Mesothelial cell of epicardium (in vitro differentiated cells): ENCODE measurements around the gene PMEL. TPM values are rescaled to one million over a fixed set of nuclear protein-coding genes. Genes with fewer than 3 reads are reported as not detected.
"Not testable (repeated sequence)": the region's sequence is repeated elsewhere in the genome, so short reads cannot be mapped to it uniquely, and the experiment has no call there.

ENCODE experiments used
- DNase-seq, 2 experiments: peaks; one replicate each; pipeline ENCODE4 v3.0.0; 2021; ENCODE audit warnings: low spot score in 2 of 2; ENCODE audit not compliant: unreplicated experiment in 2 of 2
- H3K27ac Mint-ChIP-seq: 2 replicates; pipeline ENCODE4 v1.8.0; 2021; ENCODE audit warnings: mixed read lengths
- H3K27me3 Mint-ChIP-seq: 2 replicates; pipeline ENCODE4 v1.8.0; 2021; ENCODE audit warnings: low read depth, mixed read lengths
- H3K36me3 Mint-ChIP-seq: 2 replicates; pipeline ENCODE4 v1.8.0; 2021; ENCODE audit warnings: mixed read lengths
- H3K4me1 Mint-ChIP-seq: 2 replicates; pipeline ENCODE4 v1.8.0; 2021; ENCODE audit warnings: mixed read lengths
- H3K4me3 Mint-ChIP-seq: 2 replicates; pipeline ENCODE4 v1.8.0; 2021; ENCODE audit warnings: mild to moderate bottlenecking, moderate library complexity, mixed read lengths
- H3K9me3 Mint-ChIP-seq: 2 replicates; pipeline ENCODE4 v1.8.0; 2021; ENCODE audit warnings: mixed read lengths
- total RNA-seq: library from RNA; stranded (reverse); gene quantifications from 3 replicates; pipeline ENCODE4 v1.2.1, GENCODE V29; 2021
- TF ChIP-seq, protein P1 (sequence below): fragments of 200-600 bp; sonication (generic); IDR thresholded peaks from one replicate; pipeline ENCODE4 v1.5.0; 2021; ENCODE audit warnings: antibody characterized with exemption; ENCODE audit not compliant: unreplicated experiment

PMEL gene
- total RNA-seq, 1 donor from 2014 or later: 5.3 TPM

DNA sequence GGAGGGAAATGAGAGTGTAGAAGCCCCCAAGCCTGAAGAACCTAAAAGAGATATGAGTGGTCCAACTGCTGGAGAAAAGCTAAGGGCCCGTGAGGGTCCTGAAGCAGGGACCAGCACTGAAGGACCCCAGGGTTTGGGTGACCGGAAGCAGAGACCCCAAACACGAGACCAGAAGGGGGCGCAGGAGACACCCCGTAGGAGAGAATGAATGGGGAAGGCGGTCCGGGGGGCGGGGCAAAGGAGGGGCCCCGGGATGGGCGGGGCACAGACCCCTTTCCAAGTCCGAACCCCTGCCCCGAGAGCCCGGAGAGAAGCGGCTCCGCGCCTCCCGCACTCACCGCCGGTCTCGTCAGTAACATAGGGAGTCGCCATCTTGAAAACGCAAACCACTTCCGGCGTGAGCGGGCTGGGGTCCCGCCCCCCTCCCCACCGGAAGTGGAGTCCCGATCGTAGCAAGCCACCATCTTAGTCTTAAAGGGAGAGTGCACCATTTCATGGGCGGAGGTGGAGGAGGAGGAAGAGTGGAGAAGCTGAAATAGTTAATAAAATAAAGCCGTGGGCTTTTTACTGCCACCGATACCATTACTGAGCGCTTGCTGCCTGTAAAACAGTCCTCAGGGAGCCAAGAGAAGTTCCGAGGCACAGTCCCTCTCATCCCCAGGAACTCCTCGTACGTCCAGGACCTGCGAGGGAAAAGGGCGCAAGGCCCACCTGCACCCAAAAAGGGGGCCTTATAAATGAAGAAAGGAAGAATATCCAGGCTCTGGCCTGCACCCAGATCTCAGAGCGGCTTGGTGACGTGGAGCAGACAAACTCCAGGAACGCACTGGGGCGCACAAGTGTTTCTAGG lies 38.9 kb downstream of the PMEL start:
- DNase-seq: peak; percentile 74 to 86
- Mint-ChIP-seq H3K36me3 (peaks cover 3% of the 10 kb centered on the region), H3K4me3 (peak overlapping the region; percentile 99), H3K4me1 (peaks cover 45% of the 10 kb centered on the region), H3K27me3 (no peaks in the 10 kb centered on the region), H3K9me3 (no peaks in the 10 kb centered on the region), H3K27ac (peak overlapping the region; percentile 100)
- TF ChIP-seq, protein P1, sequence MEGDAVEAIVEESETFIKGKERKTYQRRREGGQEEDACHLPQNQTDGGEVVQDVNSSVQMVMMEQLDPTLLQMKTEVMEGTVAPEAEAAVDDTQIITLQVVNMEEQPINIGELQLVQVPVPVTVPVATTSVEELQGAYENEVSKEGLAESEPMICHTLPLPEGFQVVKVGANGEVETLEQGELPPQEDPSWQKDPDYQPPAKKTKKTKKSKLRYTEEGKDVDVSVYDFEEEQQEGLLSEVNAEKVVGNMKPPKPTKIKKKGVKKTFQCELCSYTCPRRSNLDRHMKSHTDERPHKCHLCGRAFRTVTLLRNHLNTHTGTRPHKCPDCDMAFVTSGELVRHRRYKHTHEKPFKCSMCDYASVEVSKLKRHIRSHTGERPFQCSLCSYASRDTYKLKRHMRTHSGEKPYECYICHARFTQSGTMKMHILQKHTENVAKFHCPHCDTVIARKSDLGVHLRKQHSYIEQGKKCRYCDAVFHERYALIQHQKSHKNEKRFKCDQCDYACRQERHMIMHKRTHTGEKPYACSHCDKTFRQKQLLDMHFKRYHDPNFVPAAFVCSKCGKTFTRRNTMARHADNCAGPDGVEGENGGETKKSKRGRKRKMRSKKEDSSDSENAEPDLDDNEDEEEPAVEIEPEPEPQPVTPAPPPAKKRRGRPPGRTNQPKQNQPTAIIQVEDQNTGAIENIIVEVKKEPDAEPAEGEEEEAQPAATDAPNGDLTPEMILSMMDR: peak; percentile 59

DNA sequence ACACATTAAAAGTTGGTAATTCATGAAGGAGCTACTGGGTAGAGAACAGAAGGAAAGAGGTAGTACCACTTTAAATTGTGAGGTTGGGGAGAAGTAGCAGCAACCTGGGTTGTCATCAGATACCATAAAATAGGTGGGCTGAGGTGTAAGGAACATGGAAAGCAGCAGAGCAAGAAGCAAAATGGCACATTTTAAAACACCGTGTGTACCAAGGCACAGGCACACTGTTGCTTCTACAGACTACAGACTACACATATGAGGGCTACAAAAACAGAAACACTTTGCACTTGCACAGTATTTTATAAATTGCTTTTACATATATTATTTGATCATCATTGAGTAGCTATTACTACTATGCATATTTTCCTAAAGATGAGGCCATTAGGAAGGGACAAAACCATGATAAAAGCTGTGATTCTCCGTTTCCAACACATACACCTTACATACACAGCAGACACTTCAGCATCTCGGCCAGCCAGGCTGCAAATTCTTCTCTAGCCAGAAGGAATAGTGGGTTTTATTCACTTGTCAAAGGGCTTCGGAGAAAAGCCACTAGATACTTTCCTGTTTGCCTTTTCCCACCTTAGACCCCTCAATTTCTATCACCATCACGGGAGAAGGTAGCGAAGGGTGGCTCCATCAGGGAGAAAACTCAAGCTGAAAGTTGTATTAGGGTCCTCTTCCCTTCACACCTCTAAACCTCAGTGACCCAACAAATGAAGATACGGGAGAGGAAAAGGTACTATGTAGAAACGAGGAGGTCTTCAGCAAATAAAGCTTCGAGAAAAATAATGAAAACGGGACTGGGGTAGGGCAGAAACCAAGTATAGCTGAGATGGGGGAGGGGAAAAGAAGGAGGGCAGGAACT lies 39.7 kb downstream of the PMEL start:
- Mint-ChIP-seq H3K36me3 (peaks cover 3% of the 10 kb centered on the region), H3K4me1 (peaks cover 39% of the 10 kb centered on the region), H3K27me3 (no peaks in the 10 kb centered on the region), H3K9me3 (no peaks in the 10 kb centered on the region), H3K4me3 (peak overlapping the region; percentile 99), H3K27ac (peak overlapping the region; percentile 100)
- TF ChIP-seq, protein P1: no peak
- DNase-seq: no peak

DNA sequence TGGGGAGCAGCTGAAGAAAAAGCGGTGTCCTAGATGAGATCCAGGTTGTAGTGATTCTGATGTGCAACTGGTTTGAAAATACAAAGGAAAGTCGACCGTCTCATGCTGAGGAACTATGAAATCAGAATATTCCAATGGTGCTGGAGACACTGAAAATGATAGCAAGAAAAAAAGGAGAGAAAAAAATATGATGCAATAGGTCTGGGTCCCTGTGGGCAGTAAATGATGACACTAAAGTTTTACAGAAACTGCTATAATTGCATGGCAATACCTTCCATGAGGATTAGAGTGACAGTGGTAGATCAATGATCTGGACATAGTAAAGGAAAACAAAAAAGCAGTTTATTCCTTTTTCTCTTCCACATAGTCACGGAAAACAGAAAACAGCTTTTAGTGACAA lies 40.5 kb downstream of the PMEL start:
- no peaks in the 10 kb centered on the region for H3K27me3 Mint-ChIP-seq
- peaks cover 3% of the 10 kb centered on the region for H3K36me3 Mint-ChIP-seq
- H3K4me1 Mint-ChIP-seq: peaks cover 32% of the 10 kb centered on the region
- H3K9me3 Mint-ChIP-seq: no peaks in the 10 kb centered on the region
- TF ChIP-seq, protein P1: no peak
- DNase-seq: no peak
- peak overlapping the region; percentile 100 for H3K27ac Mint-ChIP-seq
- peak overlapping the region; percentile 99 for H3K4me3 Mint-ChIP-seq

DNA sequence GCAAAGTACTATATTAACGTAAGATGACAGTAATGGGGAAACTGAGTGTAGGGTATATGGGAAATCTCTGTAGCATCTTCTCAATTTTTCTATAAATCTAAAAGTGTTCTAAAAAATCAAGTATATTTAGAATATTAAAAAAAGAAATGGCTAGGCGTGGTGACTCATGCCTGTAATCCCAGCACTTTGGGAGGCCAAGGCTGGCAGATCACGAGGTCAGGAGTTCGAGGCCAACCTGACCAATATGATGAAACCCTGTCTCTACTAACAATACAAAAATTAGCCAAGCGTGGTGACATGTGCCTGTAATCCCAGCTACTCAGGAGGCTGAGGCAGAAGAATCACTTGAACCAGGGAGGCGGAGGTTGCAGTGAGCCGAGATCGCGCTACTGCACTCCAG lies 42.2 kb downstream of the PMEL start:
- not testable (repeated sequence) for H3K9me3 Mint-ChIP-seq, DNase-seq, H3K36me3 Mint-ChIP-seq, H3K4me3 Mint-ChIP-seq, H3K27me3 Mint-ChIP-seq, H3K27ac Mint-ChIP-seq
- peaks cover 20% of the 10 kb centered on the region for H3K4me1 Mint-ChIP-seq

DNA sequence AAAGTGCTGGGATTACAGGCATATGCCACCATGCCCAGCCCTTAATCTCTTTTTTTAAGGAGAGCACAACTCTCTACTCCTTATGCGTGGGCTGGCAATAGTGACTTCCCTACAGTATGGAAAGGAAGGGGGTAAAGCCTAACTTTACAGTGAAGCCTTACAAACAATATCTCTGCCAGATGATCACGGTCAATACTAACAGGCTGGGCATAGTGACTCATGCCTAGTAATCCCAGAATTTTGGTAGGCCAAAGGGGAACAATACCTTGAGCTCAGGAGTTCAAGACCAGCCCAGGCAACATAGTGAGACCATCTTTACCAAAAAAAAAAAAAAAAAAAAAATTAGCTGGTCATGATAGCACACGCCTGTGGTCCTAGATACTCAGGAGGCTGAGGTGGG lies 43.7 kb downstream of the PMEL start:
- no peak overlapping the region for H3K27ac Mint-ChIP-seq

DNA sequence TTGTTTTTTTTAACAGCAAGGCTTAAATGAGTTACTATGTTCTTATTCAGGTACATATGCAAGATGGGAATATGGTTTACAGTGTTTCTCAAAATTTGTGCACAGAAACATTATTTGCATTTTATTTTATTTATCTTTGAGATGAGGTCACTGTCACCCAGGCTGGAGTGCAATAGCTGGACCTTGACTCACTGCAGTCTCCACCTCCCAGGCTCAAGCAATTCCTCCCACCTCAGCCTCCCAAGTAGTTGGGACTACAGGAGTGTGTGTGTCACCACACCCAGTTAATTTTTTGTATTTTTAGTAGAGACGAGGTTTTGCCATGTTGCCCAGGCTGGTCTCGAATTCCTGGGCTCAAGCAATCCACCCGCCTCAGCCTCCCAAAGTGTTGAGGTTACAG lies 46.8 kb downstream of the PMEL start:
- H3K4me1 Mint-ChIP-seq, H3K9me3 Mint-ChIP-seq, H3K27me3 Mint-ChIP-seq, H3K4me3 Mint-ChIP-seq, H3K27ac Mint-ChIP-seq, DNase-seq, H3K36me3 Mint-ChIP-seq: not testable (repeated sequence)

More for the DNA sequence above, 43.7 kb downstream of the PMEL start:
- H3K4me3 Mint-ChIP-seq: no peak overlapping the region
- TF ChIP-seq, protein P1: no peak
- no peaks in the 10 kb centered on the region for H3K9me3 Mint-ChIP-seq
- DNase-seq: no peak
- peaks cover 16% of the 10 kb centered on the region for H3K4me1 Mint-ChIP-seq
- H3K27me3 Mint-ChIP-seq: no peaks in the 10 kb centered on the region
- peaks cover 3% of the 10 kb centered on the region for H3K36me3 Mint-ChIP-seq
